Ovary (tissue), 3 donors: ENCODE data around the gene NT5DC3.

Experiments used
- CTCF ChIP-seq, 3 donors: fragments of 450-650 bp in 2 of 3; fragments of 200-600 bp in 1 of 3; IDR thresholded peaks; one replicate each; pipeline versions ENCODE4 v1.5.1 to v1.8.0; 2016 to 2022; ENCODE audit warnings: antibody characterized with exemption in 3 of 3, mild to moderate bottlenecking in 1 of 3
- EP300 ChIP-seq: sonication (generic); formaldehyde crosslinking; IDR thresholded peaks from one replicate; pipeline ENCODE4 v1.6.1; 2017; ENCODE audit warnings: antibody characterized with exemption
- donor health status: DM: no; HTN: no; CAD: no.

GRCh38 chr12:103803847-103804246 lies 37.2 kb downstream of the NT5DC3 start:
- TF ChIP-seq CTCF (IDR thresholded peaks at IDR 0.05) (no peak), EP300 (no peak)
